ENCODE results near the gene APOL1. TPM values are rescaled to one million over a fixed set of nuclear protein-coding genes. Genes with fewer than 3 reads are reported as not detected.

The APOL1 gene
- total and polyA plus RNA-seq, 2 of the 13 experiments (the other 11 are each of a cell fraction or from before 2014, with no cell fraction given): 20.3 to 75.0 TPM

DNA sequence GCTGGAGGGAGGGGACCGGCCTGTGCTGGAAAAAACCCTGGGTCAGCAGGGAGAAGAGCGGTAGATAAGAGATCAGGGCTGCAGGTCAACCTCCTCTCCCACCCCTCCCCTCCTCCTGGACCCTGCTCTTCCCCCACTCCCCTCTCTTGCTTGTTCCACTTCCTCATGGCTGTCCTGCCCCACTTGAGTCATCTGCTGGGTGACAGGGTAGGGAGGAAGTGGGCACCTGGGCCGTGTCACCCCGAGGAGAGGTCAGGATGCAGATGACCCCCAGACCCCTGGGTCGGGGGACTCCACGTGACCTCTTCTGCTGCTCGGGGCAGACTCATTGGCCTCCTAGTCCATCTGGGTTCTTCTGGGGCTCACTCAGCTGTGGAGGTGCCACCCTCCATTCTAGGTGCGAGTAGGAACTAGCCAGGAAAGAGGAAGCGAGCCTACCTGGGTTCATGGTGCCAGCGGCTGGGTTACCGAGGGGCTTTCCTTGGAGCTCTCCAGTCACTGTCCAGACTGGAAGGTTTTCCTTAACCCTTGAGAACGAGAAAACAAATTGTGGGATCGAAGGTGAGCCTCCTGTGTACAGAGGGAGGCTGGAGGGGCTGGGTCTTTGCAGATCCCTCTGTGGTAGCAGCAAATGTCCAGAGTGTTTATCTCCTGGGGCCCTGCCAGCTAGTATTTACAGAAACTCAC, 20.1 kb upstream of the APOL1 start (continued):
- TF ChIP-seq, protein P1, sequence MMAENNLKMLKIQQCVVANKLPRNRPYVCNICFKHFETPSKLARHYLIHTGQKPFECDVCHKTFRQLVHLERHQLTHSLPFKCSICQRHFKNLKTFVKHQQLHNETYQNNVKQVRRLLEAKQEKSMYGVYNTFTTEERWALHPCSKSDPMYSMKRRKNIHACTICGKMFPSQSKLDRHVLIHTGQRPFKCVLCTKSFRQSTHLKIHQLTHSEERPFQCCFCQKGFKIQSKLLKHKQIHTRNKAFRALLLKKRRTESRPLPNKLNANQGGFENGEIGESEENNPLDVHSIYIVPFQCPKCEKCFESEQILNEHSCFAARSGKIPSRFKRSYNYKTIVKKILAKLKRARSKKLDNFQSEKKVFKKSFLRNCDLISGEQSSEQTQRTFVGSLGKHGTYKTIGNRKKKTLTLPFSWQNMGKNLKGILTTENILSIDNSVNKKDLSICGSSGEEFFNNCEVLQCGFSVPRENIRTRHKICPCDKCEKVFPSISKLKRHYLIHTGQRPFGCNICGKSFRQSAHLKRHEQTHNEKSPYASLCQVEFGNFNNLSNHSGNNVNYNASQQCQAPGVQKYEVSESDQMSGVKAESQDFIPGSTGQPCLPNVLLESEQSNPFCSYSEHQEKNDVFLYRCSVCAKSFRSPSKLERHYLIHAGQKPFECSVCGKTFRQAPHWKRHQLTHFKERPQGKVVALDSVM (CRISPR knock-in tag; IDR thresholded peaks at IDR 0.05): peak; percentile 61
- TF ChIP-seq SALL1 (CRISPR knock-in tag; IDR thresholded peaks at IDR 0.05) (peak; percentile 14; the same call in 1 of the 2 replicates), ZNF207 (IDR thresholded peaks at IDR 0.05; ENCODE audit: borderline replicate concordance) (no peak), ZBTB8A (CRISPR knock-in tag; IDR thresholded peaks at IDR 0.05; ENCODE audit: borderline replicate concordance, low read depth) (no peak), ZNF30 (CRISPR knock-in tag; IDR thresholded peaks at IDR 0.05) (no peak), POLR2G (IDR thresholded peaks at IDR 0.05; ENCODE audit: low read depth, low read length) (peak; percentile 45; the same call in 1 of the 2 replicates), RXRB (CRISPR knock-in tag; IDR thresholded peaks at IDR 0.05; ENCODE audit: borderline replicate concordance) (0 out of 2 replicates have a peak, but pooled peaks have one; percentile 13), SMARCE1 (IDR thresholded peaks at IDR 0.05; ENCODE audit: borderline replicate concordance) (no peak), SAFB2 (CRISPR knock-in tag; IDR thresholded peaks at IDR 0.05; ENCODE audit: borderline replicate concordance, low read depth) (no peak), HNRNPL (IDR thresholded peaks at IDR 0.05; ENCODE audit: low read depth, low read length) (0 out of 2 replicates have a peak, but pooled peaks have one; percentile 39)
- TF ChIP-seq, protein P2, sequence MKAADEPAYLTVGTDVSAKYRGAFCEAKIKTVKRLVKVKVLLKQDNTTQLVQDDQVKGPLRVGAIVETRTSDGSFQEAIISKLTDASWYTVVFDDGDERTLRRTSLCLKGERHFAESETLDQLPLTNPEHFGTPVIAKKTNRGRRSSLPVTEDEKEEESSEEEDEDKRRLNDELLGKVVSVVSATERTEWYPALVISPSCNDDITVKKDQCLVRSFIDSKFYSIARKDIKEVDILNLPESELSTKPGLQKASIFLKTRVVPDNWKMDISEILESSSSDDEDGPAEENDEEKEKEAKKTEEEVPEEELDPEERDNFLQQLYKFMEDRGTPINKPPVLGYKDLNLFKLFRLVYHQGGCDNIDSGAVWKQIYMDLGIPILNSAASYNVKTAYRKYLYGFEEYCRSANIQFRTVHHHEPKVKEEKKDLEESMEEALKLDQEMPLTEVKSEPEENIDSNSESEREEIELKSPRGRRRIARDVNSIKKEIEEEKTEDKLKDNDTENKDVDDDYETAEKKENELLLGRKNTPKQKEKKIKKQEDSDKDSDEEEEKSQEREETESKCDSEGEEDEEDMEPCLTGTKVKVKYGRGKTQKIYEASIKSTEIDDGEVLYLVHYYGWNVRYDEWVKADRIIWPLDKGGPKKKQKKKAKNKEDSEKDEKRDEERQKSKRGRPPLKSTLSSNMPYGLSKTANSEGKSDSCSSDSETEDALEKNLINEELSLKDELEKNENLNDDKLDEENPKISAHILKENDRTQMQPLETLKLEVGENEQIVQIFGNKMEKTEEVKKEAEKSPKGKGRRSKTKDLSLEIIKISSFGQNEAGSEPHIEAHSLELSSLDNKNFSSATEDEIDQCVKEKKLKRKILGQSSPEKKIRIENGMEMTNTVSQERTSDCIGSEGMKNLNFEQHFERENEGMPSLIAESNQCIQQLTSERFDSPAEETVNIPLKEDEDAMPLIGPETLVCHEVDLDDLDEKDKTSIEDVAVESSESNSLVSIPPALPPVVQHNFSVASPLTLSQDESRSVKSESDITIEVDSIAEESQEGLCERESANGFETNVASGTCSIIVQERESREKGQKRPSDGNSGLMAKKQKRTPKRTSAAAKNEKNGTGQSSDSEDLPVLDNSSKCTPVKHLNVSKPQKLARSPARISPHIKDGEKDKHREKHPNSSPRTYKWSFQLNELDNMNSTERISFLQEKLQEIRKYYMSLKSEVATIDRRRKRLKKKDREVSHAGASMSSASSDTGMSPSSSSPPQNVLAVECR (CRISPR knock-in tag; IDR thresholded peaks at IDR 0.05; ENCODE audit: borderline replicate concordance): peak; percentile 39; the same call in 1 of the 2 replicates
- TF ChIP-seq, protein P3, sequence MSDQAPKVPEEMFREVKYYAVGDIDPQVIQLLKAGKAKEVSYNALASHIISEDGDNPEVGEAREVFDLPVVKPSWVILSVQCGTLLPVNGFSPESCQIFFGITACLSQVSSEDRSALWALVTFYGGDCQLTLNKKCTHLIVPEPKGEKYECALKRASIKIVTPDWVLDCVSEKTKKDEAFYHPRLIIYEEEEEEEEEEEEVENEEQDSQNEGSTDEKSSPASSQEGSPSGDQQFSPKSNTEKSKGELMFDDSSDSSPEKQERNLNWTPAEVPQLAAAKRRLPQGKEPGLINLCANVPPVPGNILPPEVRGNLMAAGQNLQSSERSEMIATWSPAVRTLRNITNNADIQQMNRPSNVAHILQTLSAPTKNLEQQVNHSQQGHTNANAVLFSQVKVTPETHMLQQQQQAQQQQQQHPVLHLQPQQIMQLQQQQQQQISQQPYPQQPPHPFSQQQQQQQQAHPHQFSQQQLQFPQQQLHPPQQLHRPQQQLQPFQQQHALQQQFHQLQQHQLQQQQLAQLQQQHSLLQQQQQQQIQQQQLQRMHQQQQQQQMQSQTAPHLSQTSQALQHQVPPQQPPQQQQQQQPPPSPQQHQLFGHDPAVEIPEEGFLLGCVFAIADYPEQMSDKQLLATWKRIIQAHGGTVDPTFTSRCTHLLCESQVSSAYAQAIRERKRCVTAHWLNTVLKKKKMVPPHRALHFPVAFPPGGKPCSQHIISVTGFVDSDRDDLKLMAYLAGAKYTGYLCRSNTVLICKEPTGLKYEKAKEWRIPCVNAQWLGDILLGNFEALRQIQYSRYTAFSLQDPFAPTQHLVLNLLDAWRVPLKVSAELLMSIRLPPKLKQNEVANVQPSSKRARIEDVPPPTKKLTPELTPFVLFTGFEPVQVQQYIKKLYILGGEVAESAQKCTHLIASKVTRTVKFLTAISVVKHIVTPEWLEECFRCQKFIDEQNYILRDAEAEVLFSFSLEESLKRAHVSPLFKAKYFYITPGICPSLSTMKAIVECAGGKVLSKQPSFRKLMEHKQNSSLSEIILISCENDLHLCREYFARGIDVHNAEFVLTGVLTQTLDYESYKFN (CRISPR knock-in tag; conservative IDR thresholded peaks at IDR 0.05): peak; percentile 48; the same call in 1 of the 2 replicates
- TF ChIP-seq, protein P4, sequence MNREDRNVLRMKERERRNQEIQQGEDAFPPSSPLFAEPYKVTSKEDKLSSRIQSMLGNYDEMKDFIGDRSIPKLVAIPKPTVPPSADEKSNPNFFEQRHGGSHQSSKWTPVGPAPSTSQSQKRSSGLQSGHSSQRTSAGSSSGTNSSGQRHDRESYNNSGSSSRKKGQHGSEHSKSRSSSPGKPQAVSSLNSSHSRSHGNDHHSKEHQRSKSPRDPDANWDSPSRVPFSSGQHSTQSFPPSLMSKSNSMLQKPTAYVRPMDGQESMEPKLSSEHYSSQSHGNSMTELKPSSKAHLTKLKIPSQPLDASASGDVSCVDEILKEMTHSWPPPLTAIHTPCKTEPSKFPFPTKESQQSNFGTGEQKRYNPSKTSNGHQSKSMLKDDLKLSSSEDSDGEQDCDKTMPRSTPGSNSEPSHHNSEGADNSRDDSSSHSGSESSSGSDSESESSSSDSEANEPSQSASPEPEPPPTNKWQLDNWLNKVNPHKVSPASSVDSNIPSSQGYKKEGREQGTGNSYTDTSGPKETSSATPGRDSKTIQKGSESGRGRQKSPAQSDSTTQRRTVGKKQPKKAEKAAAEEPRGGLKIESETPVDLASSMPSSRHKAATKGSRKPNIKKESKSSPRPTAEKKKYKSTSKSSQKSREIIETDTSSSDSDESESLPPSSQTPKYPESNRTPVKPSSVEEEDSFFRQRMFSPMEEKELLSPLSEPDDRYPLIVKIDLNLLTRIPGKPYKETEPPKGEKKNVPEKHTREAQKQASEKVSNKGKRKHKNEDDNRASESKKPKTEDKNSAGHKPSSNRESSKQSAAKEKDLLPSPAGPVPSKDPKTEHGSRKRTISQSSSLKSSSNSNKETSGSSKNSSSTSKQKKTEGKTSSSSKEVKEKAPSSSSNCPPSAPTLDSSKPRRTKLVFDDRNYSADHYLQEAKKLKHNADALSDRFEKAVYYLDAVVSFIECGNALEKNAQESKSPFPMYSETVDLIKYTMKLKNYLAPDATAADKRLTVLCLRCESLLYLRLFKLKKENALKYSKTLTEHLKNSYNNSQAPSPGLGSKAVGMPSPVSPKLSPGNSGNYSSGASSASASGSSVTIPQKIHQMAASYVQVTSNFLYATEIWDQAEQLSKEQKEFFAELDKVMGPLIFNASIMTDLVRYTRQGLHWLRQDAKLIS (CRISPR knock-in tag; IDR thresholded peaks at IDR 0.05): no peak
